SK-N-SH (cell line): ENCODE results near the gene MRNIP. TPM values are rescaled to one million over a fixed set of nuclear protein-coding genes. Genes with fewer than 3 reads are reported as not detected.

Source experiments
- CTCF ChIA-PET: fragments of 300-600, 350-600 bp; formaldehyde crosslinking; extraction: SDS; loops from one replicate; lab custom pipeline; 2021; lab: Yijun Ruan, JAX
- POLR2A ChIA-PET: fragments of 350-600 bp; sonication (Branson Sonifier 250); formaldehyde crosslinking; extraction: SDS; loops from one replicate; lab custom pipeline; 2020; ENCODE audit warnings: antibody characterized with exemption, inconsistent platforms; lab: Yijun Ruan, JAX
- DNase-seq: peaks from one replicate; pipeline ENCODE4 v3.0.0; 2012
- H2AFZ ChIP-seq: fragments of 200-600 bp; sonication (generic); 2 replicates; pipeline ENCODE4 v1.8.1; 2016; ENCODE audit warnings: antibody characterized with exemption, mild to moderate bottlenecking, low read depth
- H3F3A ChIP-seq: fragments of 200-600 bp; sonication (generic); replicated peaks from 2 replicates; pipeline ENCODE3; 2016; ENCODE audit warnings: antibody characterized with exemption, mild to moderate bottlenecking; ENCODE audit not compliant: insufficient read depth
- H3K27ac ChIP-seq, 2 experiments: fragments of 200-500 bp in 1 of 2; fragments of 200-600 bp in 1 of 2; sonication (Bioruptor generic) in 1 of 2; sonication (generic), shearing (Covaris generic) in 1 of 2; 2 replicates each; pipeline versions ENCODE4 v1.5.1 to v1.6.1; 2014 to 2016; ENCODE audit warnings: low read depth in 2 of 2, inconsistent platforms in 1 of 2, low read length in 1 of 2, mild to moderate bottlenecking in 1 of 2, mixed read lengths in 1 of 2
- H3K27me3 ChIP-seq: fragments of 200-600 bp; sonication (generic), shearing (Covaris generic); 2 replicates; pipeline ENCODE4 v1.6.1; 2016; ENCODE audit warnings: mixed run types; ENCODE audit not compliant: insufficient read depth
- H3K36me3 ChIP-seq, 2 experiments: fragments of 200-500 bp in 1 of 2; fragments of 200-600 bp in 1 of 2; sonication (Bioruptor generic) in 1 of 2; sonication (generic) in 1 of 2; replicated peaks in 1 of 2; 2 replicates each; pipeline versions ENCODE3 to v1.5.1; 2014 to 2016; ENCODE audit warnings: low read length in 1 of 2, mild to moderate bottlenecking in 1 of 2; ENCODE audit not compliant: insufficient read depth in 2 of 2, control insufficient read depth in 1 of 2
- H3K4me1 ChIP-seq, 2 experiments: fragments of 200-500 bp in 1 of 2; fragments of 200-600 bp in 1 of 2; sonication (Bioruptor generic) in 1 of 2; sonication (generic), shearing (Covaris generic) in 1 of 2; 2 replicates each; pipeline versions ENCODE4 v1.5.1 to v1.6.1; 2014 to 2016; ENCODE audit warnings: low read depth in 1 of 2, low read length in 1 of 2, mixed run types in 1 of 2; ENCODE audit not compliant: insufficient read depth in 2 of 2, control insufficient read depth in 1 of 2
- H3K4me2 ChIP-seq: fragments of 200-600 bp; sonication (generic), shearing (Covaris generic); 2 replicates; pipeline ENCODE4 v1.6.1; 2017; ENCODE audit warnings: mixed run types
- H3K4me3 ChIP-seq, 2 experiments: fragments of 200-500 bp in 1 of 2; fragments of 200-600 bp in 1 of 2; sonication (Bioruptor generic) in 1 of 2; sonication (generic), shearing (Covaris generic) in 1 of 2; 2 replicates each; pipeline versions ENCODE4 v1.5.1 to v1.8.1; 2014 to 2016; ENCODE audit warnings: low read depth in 2 of 2, inconsistent platforms in 1 of 2, low read length in 1 of 2, mild to moderate bottlenecking in 1 of 2, mixed read lengths in 1 of 2, moderate library complexity in 1 of 2
- H3K79me2 ChIP-seq: fragments of 200-600 bp; sonication (generic); 2 replicates; pipeline ENCODE4 v1.8.1; 2017; ENCODE audit warnings: mild to moderate bottlenecking; ENCODE audit not compliant: insufficient read depth
- H3K9ac ChIP-seq: fragments of 200-600 bp; sonication (generic); 2 replicates; pipeline ENCODE4 v1.6.1; 2017; ENCODE audit warnings: mixed run types
- H3K9me2 ChIP-seq: fragments of 200-600 bp; sonication (generic); 2 replicates; pipeline ENCODE4 v1.6.1; 2017; ENCODE audit warnings: mixed run types
- H3K9me3 ChIP-seq: fragments of 200-600 bp; sonication (generic); 2 replicates; pipeline ENCODE4 v1.6.1; 2017; ENCODE audit warnings: mixed run types, mild to moderate bottlenecking, moderate library complexity
- H4K20me1 ChIP-seq: fragments of 200-600 bp; sonication (generic); 2 replicates; pipeline ENCODE4 v1.6.1; 2017; ENCODE audit warnings: mild to moderate bottlenecking, mixed run types; ENCODE audit not compliant: insufficient read depth
- CHD2 ChIP-seq: fragments of 150-350 bp; IDR thresholded peaks from 2 replicates; pipeline ENCODE4 v1.6.1; 2018; ENCODE audit warnings: low read length; ENCODE audit not compliant: partially characterized antibody
- CTCF ChIP-seq: fragments of 200-600 bp; sonication (generic); IDR thresholded peaks from 2 replicates; pipeline ENCODE4 v1.6.1; 2017; ENCODE audit warnings: antibody characterized with exemption, mild to moderate bottlenecking, moderate library complexity
- ELF1 ChIP-seq: IDR thresholded peaks from 2 replicates; pipeline ENCODE4 v1.4.0; 2012
- EP300 ChIP-seq, 2 experiments: IDR thresholded peaks; 2 replicates each; pipeline versions ENCODE4 v1.4.0 to v1.6.1; 2012; ENCODE audit warnings: borderline replicate concordance in 1 of 2, low read depth in 1 of 2, low read length in 1 of 2
- EZH2phosphoT487 ChIP-seq: fragments of 200-600 bp; sonication (generic); IDR thresholded peaks from 2 replicates; pipeline ENCODE4 v1.6.1; 2017; ENCODE audit warnings: low read depth, mixed run types, mild to moderate bottlenecking, antibody characterized with exemption, moderate library complexity, borderline replicate concordance
- FOXM1 ChIP-seq: IDR thresholded peaks from 2 replicates; pipeline ENCODE4 v1.4.0; 2012; ENCODE audit warnings: low read depth, mild to moderate bottlenecking
- GABPA ChIP-seq: IDR thresholded peaks from 2 replicates; pipeline ENCODE4 v1.4.0; 2012; ENCODE audit warnings: low read depth, mild to moderate bottlenecking
- IRF3 ChIP-seq: fragments of 150-350 bp; IDR thresholded peaks from 2 replicates; pipeline ENCODE4 v1.6.1; 2016; ENCODE audit warnings: mild to moderate bottlenecking, low read depth, low read length
- JUND ChIP-seq: IDR thresholded peaks from 2 replicates; pipeline ENCODE4 v1.4.0; 2012
- MAX ChIP-seq: IDR thresholded peaks from 2 replicates; pipeline ENCODE4 v1.4.0; 2012; ENCODE audit warnings: low read depth
- NFIC ChIP-seq: IDR thresholded peaks from 2 replicates; pipeline ENCODE4 v1.4.0; 2012; ENCODE audit warnings: borderline replicate concordance
- RAD21 ChIP-seq: IDR thresholded peaks from 2 replicates; pipeline ENCODE4 v1.6.1; 2012; ENCODE audit warnings: mild to moderate bottlenecking, low read length
- RFX5 ChIP-seq: IDR thresholded peaks from 2 replicates; pipeline ENCODE4 v1.6.1; 2012; ENCODE audit warnings: mild to moderate bottlenecking, improper control_type of control experiment, low read length
- RXRA ChIP-seq: IDR thresholded peaks from 2 replicates; pipeline ENCODE4 v1.4.0; 2012; ENCODE audit warnings: low read depth, mild to moderate bottlenecking, borderline replicate concordance
- SIN3A ChIP-seq: IDR thresholded peaks from 2 replicates; pipeline ENCODE4 v1.6.1; 2012; ENCODE audit warnings: low read depth, mild to moderate bottlenecking, low read length, moderate library complexity, borderline replicate concordance
- TAF1 ChIP-seq: IDR thresholded peaks from 2 replicates; pipeline ENCODE4 v1.6.1; 2012; ENCODE audit warnings: low read depth, mild to moderate bottlenecking, low read length, moderate library complexity, borderline replicate concordance
- TCF12 ChIP-seq: IDR thresholded peaks from 2 replicates; pipeline ENCODE4 v1.4.0; 2012
- USF1 ChIP-seq: IDR thresholded peaks from 2 replicates; pipeline ENCODE4 v1.4.0; 2012; ENCODE audit warnings: low read depth, borderline replicate concordance
- YY1 ChIP-seq: IDR thresholded peaks from 2 replicates; pipeline ENCODE4 v1.4.0; 2012; ENCODE audit warnings: low read depth, mild to moderate bottlenecking
- WGBS: methylation state at CpG from one replicate; pipeline ENCODE4 v1.1.6; 2017; ENCODE audit warnings: low lambda C conversion rate; 5-methylcytosine and 5-hydroxymethylcytosine counted together
- polyA plus RNA-seq, 3 experiments: library from polyadenylated mRNA; depleted of rRNA; stranded (reverse); fragments of >200 nt; gene quantifications; 2 replicates each; pipeline ENCODE4 v1.2.3, GENCODE V29; 2012

The MRNIP gene
- polyA plus RNA-seq, 1 of the 3 experiments (the other 2 are of a cell fraction), result 32.8 TPM

GRCh38 chr5:179880848-179881590 lies 22.4 kb upstream of the MRNIP start:
- no peak overlapping the region for H3K27ac ChIP-seq
- TF ChIP-seq CHD2 (no peak), GABPA (no peak), MAX (no peak), TCF12 (no peak), IRF3 (no peak), NFIC (no peak), FOXM1 (no peak), SIN3A (no peak), CTCF (no peak), EP300 (IDR thresholded peaks at IDR 0.05; ENCODE audit: borderline replicate concordance in 1 of 2, low read depth in 1 of 2, low read length in 1 of 2) (no peak), YY1 (no peak), USF1 (no peak), RAD21 (no peak), EZH2phosphoT487 (no peak), RXRA (no peak), TAF1 (no peak), RFX5 (no peak), ELF1 (no peak), JUND (no peak)
- H3F3A ChIP-seq, result no peaks in the 10 kb centered on the region
- ChIA-PET POLR2A (no interaction called here), CTCF (no interaction called here)
- no peak overlapping the region for H3K4me2 ChIP-seq
- no peaks in the 10 kb centered on the region for H3K4me1 ChIP-seq
- H3K79me2 ChIP-seq, result no peaks in the 10 kb centered on the region
- 88% methylated on average over 20 of the region's 25 CpGs for WGBS
- H3K9me2 ChIP-seq, result no peaks in the 10 kb centered on the region
- H3K36me3 ChIP-seq, result peaks cover 44 to 45% of the 10 kb centered on the region in 2 experiments
- H2AFZ ChIP-seq, result no peak overlapping the region
- peaks cover 15% of the 10 kb centered on the region for H3K9me3 ChIP-seq
- H3K27me3 ChIP-seq, result no peaks in the 10 kb centered on the region
- H3K9ac ChIP-seq, result no peak overlapping the region
- no peaks in the 10 kb centered on the region for H4K20me1 ChIP-seq
- no peak overlapping the region for H3K4me3 ChIP-seq
- DNase-seq, result no peak
